DMS 273 (cell line): ENCODE measurements around the gene PAM.
"Not testable (repeated sequence)": the region's sequence is repeated elsewhere in the genome, so short reads cannot be mapped to it uniquely, and the experiment has no call there.

Source experiments
- DNase-seq: peaks from one replicate; lab custom pipeline; 2025; ENCODE audit not compliant: unreplicated experiment; lab: John Stamatoyannopoulos, UW

PAM gene

DNA sequence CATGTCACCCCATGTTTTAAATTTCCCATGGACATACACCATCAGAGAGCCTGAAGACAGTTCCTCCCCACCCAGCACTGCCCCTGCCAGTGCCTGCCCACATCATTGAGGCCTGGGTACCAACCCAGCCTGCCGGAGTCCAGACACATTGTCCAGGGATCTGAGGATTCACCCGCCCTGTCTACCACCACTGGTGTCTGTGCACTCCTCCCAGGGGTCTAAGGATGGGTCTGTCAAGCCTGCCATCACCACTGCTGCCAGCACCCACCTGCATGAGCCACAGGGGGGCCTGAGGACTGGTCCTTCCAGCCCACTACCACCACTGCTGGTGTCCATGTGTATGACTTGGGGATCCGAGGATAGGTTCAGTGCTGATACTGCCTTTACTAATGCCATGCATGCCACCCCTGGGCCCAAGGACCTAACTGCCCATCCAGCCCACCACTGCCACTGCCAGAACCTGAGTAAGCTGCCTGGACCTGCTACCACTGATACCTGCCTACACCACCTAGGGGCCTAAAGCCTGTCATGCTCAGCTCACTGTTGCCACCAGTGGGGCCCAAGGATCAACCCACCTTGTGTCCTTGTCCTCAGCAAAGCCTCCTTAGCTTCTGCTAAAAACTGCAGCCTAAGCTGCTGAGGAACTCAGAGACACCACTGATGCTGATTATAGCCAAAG is 227.0 kb downstream of the PAM start:
- no peak for DNase-seq

DNA sequence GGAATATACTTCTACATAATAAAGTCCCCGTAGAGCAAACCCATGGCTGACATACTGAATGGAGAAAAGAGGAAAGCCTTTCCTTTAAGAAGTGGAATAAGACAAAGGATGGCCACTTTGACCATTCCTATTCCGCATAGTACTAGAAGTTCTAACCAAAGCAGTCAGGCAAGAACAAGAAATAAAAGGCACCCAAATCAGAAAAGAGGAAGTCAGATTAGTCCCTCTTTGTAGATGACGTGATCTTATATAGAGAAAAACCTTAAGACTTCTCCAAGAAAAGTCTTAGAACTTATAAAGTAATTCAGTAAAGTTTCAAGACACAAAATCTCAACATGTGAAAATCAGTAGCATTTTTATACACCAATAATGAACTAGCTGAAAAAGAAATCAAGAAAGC is 231.0 kb downstream of the PAM start:
- no peak for DNase-seq

DNA sequence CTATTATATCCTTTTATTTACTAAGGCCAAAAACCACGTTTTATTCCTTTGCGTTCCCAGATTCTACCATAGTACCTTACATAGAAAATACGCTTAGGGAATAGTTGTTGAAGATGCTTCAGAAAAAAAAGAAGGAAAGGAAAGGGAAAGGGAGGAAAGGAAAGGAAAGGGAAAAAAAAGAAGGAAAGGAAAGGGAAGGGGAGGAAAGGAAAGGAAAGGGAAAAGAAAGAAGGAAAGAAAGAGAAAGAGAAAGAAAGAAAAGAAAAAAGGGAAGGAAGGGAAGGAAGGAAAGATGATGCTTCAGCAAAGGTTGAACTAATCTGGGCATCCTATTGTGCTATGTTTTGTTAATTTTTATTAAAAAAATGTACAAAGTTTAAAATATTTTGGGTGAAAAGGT is 233.4 kb downstream of the PAM start:
- DNase-seq, result no peak

DNA sequence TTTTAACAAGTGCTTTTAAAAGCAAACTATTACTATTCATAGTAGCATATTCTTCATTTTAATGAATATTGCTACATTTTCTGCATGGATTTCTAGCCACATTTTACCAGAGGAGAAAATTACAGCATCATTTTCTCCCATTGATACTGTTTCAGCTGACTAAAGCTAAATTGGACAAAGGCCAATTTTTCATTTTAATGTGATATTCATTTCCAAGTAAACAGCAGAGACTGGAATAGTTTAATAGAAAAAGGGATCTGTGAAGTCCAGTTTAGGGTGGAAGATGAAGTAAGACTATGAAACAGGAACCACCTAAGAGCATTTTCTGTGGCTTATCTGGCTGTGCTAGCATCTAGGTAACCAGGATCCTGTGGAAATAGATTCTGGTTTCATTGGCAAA is 236.7 kb downstream of the PAM start:
- no peak for DNase-seq

DNA sequence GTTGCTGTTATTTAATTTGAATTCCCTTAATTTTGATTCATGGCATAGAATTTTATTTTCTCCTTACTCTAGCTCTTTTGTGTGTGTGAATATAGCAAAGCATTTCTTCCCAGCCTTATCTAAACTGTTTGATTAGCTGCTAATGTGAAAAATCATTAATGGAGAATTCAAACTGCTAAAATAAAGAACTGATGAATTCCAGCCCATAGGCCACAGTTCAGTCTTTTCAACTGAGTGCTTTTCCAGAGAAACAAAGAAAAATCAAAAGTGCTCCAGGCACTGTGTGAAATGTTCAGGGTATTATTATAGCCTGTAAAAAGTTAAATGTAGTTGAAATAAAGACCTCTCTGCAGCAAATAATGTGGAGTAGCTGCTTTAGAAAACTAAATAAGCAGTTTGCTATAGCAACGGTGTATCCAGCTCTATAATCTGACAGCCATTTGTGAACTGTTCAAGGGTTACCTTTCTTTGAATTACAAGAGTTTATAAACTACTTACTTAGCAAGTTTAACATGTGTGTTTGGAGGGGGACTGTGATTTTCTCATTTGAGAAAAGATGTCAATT is 241.0 kb downstream of the PAM start:
- DNase-seq, result no peak

DNA sequence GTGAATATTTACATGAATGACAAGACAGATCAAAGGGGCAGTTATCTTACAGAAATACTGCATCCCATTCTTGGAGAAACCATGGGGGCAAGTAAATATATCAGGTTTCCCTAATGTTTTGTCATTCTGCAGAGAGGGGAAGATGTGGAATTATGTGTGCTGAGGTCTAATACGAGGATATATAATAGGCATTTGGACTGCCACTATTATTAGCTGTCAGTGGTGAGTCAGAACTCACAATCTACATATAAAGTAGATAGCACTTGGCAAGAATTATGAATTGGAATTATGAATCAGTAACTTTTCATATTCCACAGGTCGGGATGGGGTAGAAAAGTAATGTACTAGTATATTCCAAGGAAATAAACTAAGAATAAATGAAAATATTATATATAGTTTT is 243.1 kb downstream of the PAM start:
- no peak for DNase-seq

DNA sequence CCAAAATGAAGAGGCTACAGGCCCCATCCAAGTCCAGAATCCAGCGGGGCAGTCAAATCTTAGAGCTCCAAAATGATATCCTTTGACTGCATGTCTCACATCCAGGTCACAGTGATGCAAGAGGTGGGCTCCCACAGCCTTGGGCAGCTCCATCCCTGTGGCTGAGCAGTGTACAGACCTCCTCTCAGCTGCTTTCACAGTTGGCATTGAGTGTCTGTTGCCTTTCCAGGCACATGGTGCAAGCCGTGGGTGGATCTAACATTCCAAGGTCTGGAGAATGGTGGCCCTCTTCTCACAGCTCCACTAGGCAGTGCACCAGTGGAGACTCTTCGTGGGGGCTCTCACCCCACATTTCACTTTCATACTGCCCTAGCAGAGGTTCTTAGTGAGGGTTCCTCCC is 244.1 kb downstream of the PAM start:
- no peak for DNase-seq

DNA sequence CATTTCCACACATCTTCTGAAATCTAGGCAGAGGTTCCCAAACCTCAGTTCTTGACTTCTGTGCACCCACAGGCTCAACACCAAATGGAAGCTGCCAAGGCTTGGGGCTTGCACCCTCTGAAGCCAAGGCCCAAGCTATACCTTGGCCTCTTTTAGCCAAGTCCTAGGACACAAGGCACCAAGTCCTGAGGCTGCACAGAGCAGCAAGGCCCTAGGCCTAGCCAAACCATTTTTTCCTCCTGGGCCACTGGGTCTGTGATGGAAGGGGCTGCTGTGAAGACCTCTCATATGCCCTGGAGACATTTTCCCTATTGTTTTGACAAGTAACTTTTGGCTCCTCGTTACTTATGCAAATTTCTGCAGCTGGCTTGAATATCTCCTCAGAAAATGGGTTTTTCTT is 244.5 kb downstream of the PAM start:
- not testable (repeated sequence) for DNase-seq

DNA sequence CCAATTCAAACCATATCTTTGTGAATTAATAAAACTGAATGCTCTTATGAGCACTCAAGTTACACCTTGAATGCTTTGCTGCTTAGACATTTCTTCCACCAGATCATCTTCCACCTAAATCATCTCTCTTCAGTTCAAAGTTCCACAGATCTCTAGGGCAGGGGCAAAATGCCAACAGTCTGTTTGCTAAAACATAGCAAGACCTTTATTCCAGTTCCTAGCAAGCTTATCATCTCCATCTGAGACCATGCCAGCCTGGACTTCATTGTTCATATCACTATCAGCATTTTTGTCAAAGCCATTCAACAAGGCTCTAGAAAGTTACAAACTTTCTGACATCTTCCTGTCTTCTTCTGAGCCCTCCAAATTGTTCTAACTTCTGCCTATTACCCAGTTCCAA is 245.0 kb downstream of the PAM start:
- DNase-seq, result no peak

DNA sequence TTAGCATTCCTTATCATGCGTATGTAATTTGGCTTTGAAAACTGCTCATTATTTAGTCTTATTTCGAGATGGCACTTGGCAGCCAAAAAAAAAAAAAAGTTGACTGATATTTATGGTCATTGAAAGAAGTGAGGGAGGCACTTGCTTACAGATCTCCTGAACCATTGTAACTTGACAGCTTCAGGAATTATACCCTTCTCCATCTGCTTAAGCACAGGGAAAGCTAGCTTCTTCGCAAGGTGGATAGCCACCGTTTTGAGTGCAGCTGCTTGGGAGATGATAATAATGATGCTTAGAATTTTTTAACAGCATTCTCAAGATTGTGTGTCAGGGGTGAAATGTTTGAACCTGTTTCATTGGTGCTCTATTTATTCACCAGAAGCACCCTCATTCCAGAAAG is 248.8 kb downstream of the PAM start:
- DNase-seq, result no peak

DNA sequence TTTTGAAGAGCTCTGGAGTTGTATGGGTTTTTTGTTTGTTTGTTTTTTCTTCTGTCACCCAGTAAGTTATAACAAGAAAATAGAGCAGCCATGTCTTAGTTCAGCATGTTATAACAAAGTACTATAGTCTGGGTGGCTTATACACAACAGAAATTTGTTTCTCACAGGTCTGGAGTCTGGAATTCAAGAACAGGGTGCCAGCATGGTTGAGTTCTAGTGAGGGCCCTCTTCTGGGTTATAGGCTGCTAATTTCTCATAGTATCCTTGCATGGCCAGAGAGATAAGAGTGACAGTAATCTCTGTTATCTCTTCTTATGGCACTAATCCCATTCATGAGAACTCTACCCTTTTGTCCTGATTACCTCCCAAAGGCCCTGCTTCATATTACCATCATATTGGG is 250.2 kb downstream of the PAM start:
- no peak for DNase-seq

DNA sequence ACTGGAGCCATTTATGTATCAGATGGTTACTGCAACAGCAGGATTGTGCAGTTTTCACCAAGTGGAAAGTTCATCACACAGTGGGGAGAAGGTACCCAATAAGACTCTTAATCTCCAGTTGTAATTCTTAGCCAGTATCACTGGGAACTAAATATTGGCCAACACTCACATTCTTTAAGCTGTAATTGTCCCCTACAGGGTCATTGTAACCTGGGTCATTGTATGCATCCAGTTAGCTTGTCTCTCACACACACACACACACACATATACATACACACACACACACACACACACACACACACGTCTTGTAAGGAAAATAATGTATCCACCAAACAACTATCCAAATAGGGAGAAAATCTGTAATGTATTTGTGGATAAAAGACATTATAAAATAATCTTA is 251.8 kb downstream of the PAM start:
- DNase-seq, result no peak

DNA sequence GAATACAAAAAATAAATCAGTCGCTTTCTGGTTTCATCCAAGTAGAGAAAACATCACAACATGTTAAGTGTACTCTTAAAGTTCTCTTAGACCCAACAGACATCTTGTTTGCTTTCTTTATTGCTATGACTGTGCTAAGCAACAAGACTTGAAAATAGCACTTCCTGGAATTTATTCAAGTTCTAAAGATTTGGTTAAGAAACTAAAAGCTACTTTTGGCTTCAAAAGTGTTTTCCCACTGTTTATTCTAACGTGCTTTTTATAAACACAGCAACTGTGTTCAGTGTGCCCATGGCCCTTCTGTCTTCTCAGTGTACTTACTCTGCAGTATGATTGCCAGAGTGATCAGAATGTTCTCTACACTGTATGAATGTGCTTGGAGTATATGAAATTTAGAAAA is 255.1 kb downstream of the PAM start:
- no peak for DNase-seq

DNA sequence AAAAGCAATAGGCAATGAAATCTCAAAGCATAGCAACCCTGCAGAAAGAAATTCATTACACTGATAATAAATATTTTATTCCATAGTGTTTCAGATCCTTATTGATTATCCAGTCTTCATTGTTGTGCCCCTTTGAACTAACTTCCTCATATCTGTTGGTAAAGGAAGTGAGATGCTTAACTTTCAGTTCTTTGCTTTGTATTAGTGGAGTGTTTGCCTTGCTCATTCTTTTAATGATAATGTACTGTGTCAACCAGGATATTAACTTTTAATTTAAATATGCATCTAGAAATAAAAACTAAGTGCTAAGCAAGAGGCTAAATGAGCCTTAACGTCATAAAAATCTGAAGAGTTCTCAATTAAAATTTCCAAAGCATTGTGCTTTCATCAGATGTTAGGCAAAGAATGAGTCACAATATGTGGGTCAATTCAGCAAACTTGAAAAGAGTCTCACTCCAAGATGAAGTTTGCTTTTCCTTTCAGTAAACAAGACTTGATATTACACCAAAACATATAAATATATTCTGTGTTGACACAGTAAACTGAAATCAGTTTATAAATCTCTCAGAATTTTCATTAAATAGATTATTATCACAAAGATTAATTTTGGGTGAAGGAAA is 258.9 kb downstream of the PAM start:
- no peak for DNase-seq

DNA sequence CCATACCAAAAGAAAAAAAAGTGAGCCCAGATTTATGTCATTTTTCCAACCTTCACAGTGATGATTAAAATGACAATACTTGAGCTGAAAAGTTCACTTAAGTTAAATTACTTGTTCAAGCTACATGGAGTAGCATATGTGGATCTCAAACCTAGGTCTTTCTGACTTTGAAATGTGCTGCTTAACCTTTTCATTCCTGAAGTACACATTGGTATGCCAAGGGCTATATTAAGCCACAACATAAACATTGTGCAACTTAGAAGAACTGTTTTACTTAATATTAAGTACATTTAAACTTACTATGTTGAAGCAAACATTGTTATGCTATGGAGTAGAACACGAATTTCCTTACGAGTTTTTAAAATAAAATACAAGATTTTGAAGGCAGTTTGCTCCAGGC is 259.9 kb downstream of the PAM start:
- no peak for DNase-seq

DNA sequence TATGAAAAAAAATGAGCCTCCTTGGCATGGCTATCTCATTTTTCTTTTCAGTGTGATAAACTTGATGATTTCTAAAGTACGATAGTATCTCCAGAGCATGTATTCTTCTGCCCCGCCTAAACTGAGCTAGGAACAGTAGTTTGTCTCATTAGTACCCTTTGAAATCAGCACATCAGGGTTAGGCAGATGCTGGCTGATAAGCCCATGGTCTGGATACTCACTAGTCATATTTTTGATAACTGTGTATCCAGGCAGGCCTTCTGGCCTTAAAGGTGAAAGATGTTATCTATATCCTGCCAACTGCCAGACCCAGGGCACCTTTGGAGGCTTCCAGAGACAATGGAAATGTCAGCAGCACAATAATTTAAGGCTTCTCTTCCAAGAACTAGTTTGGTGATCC is 261.1 kb downstream of the PAM start:
- peak; percentile 8 for DNase-seq

DNA sequence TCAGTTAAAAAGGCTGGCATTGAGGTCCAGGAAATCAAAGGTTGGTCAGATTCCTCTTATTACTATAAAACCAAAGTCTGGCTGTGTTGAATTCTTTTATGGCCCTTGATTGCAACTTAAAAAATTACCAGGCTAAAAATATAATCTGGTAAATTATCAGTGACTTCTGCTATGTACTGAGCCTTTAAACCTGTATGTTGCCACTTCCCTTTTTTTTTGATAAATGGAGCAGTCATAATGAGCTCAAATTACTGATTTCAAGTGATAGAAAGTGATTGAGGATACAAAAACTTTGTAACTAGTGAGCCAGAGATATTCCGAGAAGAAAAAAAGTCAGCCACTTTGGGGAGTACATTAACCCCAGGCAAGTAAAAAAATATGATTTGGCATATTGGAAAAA is 264.7 kb downstream of the PAM start:
- no peak for DNase-seq

DNA sequence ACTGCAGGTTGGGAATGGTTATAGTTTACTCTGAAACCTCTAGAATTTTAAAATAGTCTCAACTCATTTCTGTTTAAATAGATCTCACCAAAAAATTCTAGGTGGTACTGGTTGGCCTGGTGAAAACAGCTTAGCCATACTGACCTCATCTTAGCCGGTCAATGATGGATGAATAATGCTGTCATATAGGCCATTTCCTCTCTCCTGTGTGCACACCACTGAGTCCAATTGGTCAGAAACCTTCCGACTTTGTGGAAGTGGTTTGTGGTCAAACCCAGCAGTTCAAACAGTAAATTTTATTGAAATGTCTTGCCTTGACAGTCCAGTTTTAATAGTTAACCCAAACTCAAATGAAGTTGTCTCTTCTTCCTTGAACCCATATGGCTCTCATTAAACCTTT is 266.2 kb downstream of the PAM start:
- DNase-seq, result no peak

DNA sequence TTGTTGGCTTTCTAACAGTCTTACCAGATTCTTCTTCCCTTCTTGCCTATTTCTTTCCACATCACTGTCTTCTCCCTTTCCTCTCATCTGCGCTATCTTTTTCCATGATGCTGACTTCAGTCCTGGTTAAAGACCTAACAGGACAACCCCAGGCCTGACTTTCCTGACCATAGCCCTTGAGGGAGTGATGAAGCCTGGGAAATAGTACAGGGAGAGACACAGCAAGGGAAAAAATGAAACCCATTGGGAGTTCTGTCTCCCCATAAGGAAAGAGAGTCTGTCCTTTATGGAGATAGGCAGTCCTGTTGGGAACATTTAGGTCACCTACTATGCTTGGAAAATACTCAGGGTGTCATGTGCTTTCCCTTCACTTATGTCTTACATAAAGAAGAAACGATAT is 272.2 kb downstream of the PAM start:
- DNase-seq, result no peak

DNA sequence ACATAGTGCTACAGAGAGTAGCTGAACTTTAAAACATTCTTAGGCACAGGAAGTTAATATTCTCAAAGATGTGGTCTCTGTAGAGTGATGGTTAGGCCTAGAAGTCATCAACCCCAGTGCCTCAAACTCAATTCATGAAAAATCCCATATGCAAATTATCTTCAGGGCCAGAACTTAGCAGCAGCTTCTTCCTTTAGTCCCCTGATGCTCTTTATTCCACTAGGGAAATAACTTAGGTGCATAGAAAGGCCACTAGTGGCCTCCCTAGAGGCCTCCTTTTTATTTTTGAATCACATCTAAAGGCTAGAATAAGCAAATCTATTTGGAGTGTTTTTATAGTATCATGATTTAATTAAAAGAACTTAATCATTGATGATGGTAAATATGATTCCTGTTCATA is 276.5 kb downstream of the PAM start:
- DNase-seq, result peak; percentile 31

DNA sequence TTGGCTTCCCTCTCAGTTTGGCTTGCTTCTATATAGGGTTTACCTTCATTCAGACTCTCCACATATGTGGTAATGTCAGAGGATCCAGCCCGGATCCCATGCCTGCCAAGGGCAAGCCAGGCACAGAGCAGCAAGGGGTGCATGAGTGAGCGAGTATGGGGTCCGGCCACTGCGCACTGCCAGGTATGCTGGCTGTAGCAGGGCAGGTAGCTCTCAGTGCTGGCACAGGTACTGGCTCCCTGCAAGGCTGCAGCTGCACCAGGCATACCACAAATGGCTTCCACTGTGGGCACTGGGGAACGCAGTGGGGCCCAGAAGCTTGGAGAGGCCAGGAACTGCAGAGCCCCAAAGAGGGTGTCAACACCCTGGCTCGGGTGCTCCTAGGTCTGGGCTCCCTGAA is 278.6 kb downstream of the PAM start:
- no peak for DNase-seq

DNA sequence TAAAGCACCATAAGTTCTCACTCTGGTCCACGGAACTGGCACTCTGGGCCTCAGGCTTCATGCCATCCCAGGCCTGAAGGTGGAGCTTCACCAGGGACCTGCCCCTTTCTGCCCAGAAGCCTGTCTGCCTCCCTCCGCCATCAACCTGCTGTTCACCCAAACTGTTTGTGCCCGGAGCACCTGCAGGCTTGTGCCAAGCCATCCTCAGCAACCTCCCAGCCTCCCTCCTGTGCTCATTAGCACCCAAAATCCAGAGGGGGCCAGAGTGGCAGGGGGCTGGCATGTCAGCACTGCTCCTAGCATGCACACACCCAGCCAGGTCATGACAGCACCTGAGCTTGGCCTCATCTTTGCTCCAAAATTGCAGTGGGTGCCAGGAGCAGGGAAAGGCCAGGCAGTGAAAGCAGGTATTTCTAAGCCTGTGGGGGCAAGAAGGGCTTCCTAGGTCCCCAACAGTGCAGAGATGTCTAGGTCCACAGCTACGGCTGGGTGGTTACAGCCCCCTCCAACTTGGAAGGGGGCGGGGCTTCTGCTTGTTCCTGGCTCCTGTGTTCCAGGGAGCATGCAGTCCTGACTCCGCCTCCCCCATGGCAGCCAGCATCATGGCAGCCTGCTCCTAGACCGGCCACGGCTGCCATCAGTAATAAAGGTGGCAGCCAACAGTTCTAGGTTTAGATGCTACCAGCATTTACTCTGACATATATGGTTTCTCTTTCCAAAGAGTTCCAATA is 279.7 kb downstream of the PAM start:
- peak; percentile 11 for DNase-seq
